Measurements from ENCODE around the gene KLF1.

The KLF1 gene

DNA sequence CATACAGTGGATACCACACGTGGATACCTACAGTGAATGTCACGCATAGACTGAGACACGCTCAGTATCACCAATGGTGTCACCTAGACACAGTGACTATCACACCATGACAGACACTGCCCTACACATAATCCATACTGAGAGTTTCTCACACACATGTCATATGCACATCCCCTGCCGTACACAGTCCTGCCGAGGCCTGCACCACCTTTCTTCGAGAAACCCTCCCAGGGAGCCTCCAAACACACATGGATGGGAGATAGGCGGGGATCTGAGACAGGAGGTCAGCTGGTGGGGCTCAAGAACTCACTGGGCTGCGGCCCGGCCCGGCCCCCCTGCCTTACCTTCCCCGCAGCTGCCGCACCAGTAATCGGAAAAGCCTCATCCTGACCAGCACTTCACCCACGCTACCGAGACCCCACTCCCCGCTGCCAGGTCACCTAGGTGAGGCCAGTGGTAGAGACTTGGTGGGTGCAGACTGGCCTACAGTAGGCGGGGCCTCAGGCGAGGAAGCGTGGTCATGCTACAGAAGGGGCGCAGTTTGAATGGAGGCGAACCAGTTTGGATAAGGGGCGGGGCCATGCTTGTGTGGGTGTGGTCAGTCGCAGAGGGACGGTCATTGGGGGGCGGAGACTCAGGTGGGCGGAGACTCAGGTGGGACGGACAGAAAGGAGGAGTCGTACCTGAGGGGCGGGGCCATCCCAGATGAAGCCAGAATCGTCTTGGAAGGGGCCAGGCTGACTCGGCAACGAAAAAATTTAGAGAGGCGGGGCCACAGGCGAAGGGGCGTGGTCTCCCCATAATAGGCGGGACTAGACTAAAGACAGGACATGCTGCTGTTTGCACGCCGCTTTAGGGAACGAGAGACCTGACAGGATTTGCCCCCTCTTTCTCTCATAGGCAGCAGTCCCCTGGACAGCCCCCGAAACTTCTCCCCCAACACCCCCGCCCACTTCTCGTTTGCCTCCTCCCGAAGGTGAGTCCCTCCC, 46.6 kb downstream of the KLF1 start:
- TF ChIP-seq, protein P1, sequence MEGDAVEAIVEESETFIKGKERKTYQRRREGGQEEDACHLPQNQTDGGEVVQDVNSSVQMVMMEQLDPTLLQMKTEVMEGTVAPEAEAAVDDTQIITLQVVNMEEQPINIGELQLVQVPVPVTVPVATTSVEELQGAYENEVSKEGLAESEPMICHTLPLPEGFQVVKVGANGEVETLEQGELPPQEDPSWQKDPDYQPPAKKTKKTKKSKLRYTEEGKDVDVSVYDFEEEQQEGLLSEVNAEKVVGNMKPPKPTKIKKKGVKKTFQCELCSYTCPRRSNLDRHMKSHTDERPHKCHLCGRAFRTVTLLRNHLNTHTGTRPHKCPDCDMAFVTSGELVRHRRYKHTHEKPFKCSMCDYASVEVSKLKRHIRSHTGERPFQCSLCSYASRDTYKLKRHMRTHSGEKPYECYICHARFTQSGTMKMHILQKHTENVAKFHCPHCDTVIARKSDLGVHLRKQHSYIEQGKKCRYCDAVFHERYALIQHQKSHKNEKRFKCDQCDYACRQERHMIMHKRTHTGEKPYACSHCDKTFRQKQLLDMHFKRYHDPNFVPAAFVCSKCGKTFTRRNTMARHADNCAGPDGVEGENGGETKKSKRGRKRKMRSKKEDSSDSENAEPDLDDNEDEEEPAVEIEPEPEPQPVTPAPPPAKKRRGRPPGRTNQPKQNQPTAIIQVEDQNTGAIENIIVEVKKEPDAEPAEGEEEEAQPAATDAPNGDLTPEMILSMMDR (conservative IDR thresholded peaks at IDR 0.05; ENCODE audit: low read depth, low read length) = no peak
- peak overlapping the region; percentile 20 for H3K4me3 ChIP-seq (ENCODE audit: low read depth, low read length)
- peak; percentile 69 for DNase-seq (ENCODE audit: low read depth)

DNA sequence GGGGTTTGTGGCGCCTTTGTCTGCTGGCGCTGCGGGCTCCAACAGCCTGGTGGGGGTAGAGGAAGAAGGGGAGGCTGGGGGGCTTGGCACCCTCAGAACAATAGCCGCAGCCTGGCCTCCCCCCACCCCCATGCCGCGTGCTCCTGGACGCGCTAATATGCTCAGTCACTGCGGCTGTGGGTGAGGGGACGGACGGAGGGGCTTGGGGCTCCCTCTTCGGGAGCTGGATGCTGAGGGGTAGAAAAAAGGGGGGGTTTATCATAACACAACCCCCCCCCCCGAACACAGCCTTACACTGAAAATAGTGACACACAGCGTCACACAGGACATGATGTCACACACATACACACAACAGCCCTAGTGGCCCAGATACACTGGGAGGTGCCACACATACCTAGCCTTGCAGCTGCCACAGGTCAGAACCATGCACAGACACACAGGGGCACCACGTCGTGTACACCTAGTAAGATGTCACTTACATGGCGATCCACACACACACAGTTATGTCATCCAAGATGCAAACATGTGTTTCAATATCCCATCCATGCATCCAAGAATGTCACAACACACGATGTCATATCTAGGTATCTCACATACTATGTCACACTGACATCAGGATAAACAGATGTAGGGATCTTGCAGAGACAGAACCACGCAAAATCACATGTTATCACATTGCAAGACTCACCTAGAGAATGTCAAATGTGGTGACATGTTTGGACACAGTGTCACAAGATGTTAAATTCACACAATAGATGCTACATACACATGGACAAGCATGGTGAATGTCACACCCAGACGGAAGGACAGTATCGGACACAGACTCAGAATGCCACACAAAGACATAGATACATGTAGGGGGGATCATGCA, 47.9 kb downstream of the KLF1 start:
- no peak overlapping the region for H3K4me3 ChIP-seq (ENCODE audit: low read depth, low read length)
- TF ChIP-seq, protein P1 (conservative IDR thresholded peaks at IDR 0.05; ENCODE audit: low read depth, low read length) = no peak
- DNase-seq (ENCODE audit: low read depth) = no peak

GRCh38 chr19:12838182-12838885, 48.7 kb downstream of the KLF1 start, which contains the start of gene MAST1:
Gene MAST1, plus strand, starts transcription at chr19:12838515. Its CDS starts 58 bp downstream, at chr19:12838573.
- no peak for DNase-seq (ENCODE audit: low read depth)
- no peak within 1 kb of the TSS for H3K4me3 ChIP-seq (ENCODE audit: low read depth, low read length)

DNA sequence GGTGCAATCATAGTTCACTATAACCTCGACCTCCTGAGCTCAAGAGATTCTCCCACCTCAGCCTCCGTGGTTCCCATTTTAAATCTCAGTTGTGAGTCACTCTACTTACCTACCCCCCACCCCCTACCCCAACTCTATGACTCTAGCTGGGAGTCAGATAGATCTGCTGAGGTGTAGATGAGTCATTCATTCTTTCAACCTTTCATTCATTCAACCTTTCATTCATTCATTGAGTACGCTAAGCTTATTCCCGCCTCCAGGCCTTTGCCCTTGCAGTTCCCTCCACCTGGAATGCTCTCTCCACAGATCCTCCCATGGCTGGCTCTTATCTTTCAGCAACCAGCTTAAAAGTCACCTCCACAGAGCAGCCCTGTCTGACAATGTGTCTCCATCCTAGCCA, 49.8 kb downstream of the KLF1 start:
- no peak overlapping the region for H3K4me3 ChIP-seq (ENCODE audit: low read depth, low read length)
- TF ChIP-seq, protein P1 (conservative IDR thresholded peaks at IDR 0.05; ENCODE audit: low read depth, low read length) = no peak
- no peak for DNase-seq (ENCODE audit: low read depth)

More at GRCh38 chr19:12838182-12838885, 48.7 kb downstream of the KLF1 start, which contains the start of gene MAST1:
- TF ChIP-seq, protein P1 (conservative IDR thresholded peaks at IDR 0.05; ENCODE audit: low read depth, low read length) = peak; percentile 31

GRCh38 chr19:12836529-12836863, 50.5 kb downstream of the KLF1 start:
- no peak overlapping the region for H3K4me3 ChIP-seq (ENCODE audit: low read depth, low read length)
- DNase-seq (ENCODE audit: low read depth) = no peak
- TF ChIP-seq, protein P1 (conservative IDR thresholded peaks at IDR 0.05; ENCODE audit: low read depth, low read length) = no peak

- no peak overlapping the region for H3K4me3 ChIP-seq (ENCODE audit: low read depth, low read length)
- TF ChIP-seq, protein P1 (conservative IDR thresholded peaks at IDR 0.05; ENCODE audit: low read depth, low read length) = no peak
- DNase-seq (ENCODE audit: low read depth) = no peak
These were observed 51.8 kb downstream of the KLF1 start for GRCh38 chr19:12834976-12835757.
